HG02678 (cell line): ENCODE results near the gene TMEM222.

ENCODE experiments used
- ATAC-seq: cut with Tn5 transposase; IDR thresholded peaks from one replicate; pipeline ENCODE4 v1.9.1; 2021; ENCODE audit warnings: mild to moderate bottlenecking, moderate library complexity; ENCODE audit not compliant: unreplicated experiment

TMEM222 gene

GRCh38 chr1:27341525-27342252, 19.7 kb downstream of the TMEM222 start, which contains the start of gene SYTL1:
TSS of gene SYTL1 (plus strand) at chr1:27342022. CDS start at chr1:27345335, 3,313 bp downstream.
- peak; percentile 51 for ATAC-seq

GRCh38 chr1:27342391-27342777, 20.4 kb downstream of the TMEM222 start:
- no peak for ATAC-seq

GRCh38 chr1:27342778-27343638, 21.0 kb downstream of the TMEM222 start:
- peak; percentile 52 for ATAC-seq

- ATAC-seq, result no peak
These were observed 21.7 kb downstream of the TMEM222 start for GRCh38 chr1:27343639-27344025.

GRCh38 chr1:27345272-27345671, 23.3 kb downstream of the TMEM222 start:
- no peak for ATAC-seq

- ATAC-seq, result no peak
These were observed 24.4 kb downstream of the TMEM222 start for GRCh38 chr1:27346357-27346756.

- ATAC-seq, result no peak
These were observed 25.1 kb downstream of the TMEM222 start for GRCh38 chr1:27346991-27347624.

GRCh38 chr1:27348861-27349783, 27.2 kb downstream of the TMEM222 start:
- no peak for ATAC-seq

- no peak for ATAC-seq
These were observed 28.1 kb downstream of the TMEM222 start for GRCh38 chr1:27349784-27350662.

GRCh38 chr1:27350663-27351540, 28.9 kb downstream of the TMEM222 start:
- no peak for ATAC-seq

GRCh38 chr1:27351541-27352107, 29.7 kb downstream of the TMEM222 start:
- no peak for ATAC-seq

- no peak for ATAC-seq
These were observed 31.2 kb downstream of the TMEM222 start for GRCh38 chr1:27353166-27353565.

GRCh38 chr1:27353629-27354028, 31.7 kb downstream of the TMEM222 start:
- ATAC-seq, result no peak

GRCh38 chr1:27355683-27356082, 33.7 kb downstream of the TMEM222 start:
- no peak for ATAC-seq

GRCh38 chr1:27356277-27356618, 34.3 kb downstream of the TMEM222 start:
- no peak for ATAC-seq

GRCh38 chr1:27356619-27357280, 34.8 kb downstream of the TMEM222 start:
- no peak for ATAC-seq

- peak; percentile 73 for ATAC-seq
These were observed 35.5 kb downstream of the TMEM222 start for GRCh38 chr1:27357281-27358037.
